Measurements from ENCODE around the gene CD2.

- TF ChIP-seq CTCF (IDR thresholded peaks at IDR 0.05) (no peak), POLR2A (IDR thresholded peaks at IDR 0.05) (no peak)
These were observed 53.4 kb downstream of the CD2 start for GRCh38 chr1:116807394-116808199.
